Hepatocyte (in vitro differentiated cells): Measurements from ENCODE around the gene KRTAP1-3. TPM values are rescaled to one million over a fixed set of nuclear protein-coding genes. Genes with fewer than 3 reads are reported as not detected.

Source experiments
- polyA plus RNA-seq: library from polyadenylated mRNA; unstranded; fragments of >200 nt; fragmentation: Nextera tagmentation; extraction: Ambion mirVana; gene quantifications from 2 replicates; pipeline ENCODE4 v1.2.1, GENCODE V29; 2016
- small RNA-seq: library from RNA; depleted of rRNA; stranded (forward); fragments of <200 nt; gene quantifications from one replicate; pipeline ENCODE3, GENCODE V24; 2014
- total RNA-seq: library from RNA; depleted of rRNA; stranded (reverse); fragments of >200 nt; gene quantifications from 2 replicates; pipeline ENCODE4 v1.2.3, GENCODE V29; 2014

The KRTAP1-3 gene
- total and polyA plus RNA-seq, 2 experiments from 2014 or later = not detected

Small RNAs within 50 kb of the gene (small RNA-seq; reads per million reads assigned to genes)
- gene KRTAP3-4P = not detected

Other genes starting within 250 kb of the KRTAP1-3 start
Only the 30 nearest of the 37 such genes appear.
- gene KRT12, start 167.7 kb downstream of the KRTAP1-3 start, total RNA-seq = not detected in 2 replicates
- not detected in 2 replicates for gene KRT12, start 167.7 kb downstream of the KRTAP1-3 start, polyA plus RNA-seq
- gene KRT20, start 149.6 kb downstream of the KRTAP1-3 start, total RNA-seq = 2.4 and 3.4 TPM in 2 replicates
- 1.5 and 1.6 TPM in 2 replicates for gene KRT20, start 149.6 kb downstream of the KRTAP1-3 start, polyA plus RNA-seq
- 4.0 and 6.4 TPM in 2 replicates for gene KRT23, start 97.2 kb downstream of the KRTAP1-3 start, total RNA-seq
- gene KRT23, start 97.2 kb downstream of the KRTAP1-3 start, polyA plus RNA-seq = 2.0 and 4.0 TPM in 2 replicates
- gene KRT39, start 67.9 kb downstream of the KRTAP1-3 start, total RNA-seq = 1.0 TPM in 1 of 2 replicates, not detected in the other
- gene KRT39, start 67.9 kb downstream of the KRTAP1-3 start, polyA plus RNA-seq = not detected in 2 replicates
- gene KRT40, start 50.5 kb downstream of the KRTAP1-3 start, total RNA-seq = 0.33 TPM in 1 of 2 replicates, not detected in the other
- 0.19 TPM in 1 of 2 replicates, not detected in the other for gene KRT40, start 50.5 kb downstream of the KRTAP1-3 start, polyA plus RNA-seq
- gene KRTAP3-3, start 40.7 kb downstream of the KRTAP1-3 start, total RNA-seq = not detected in 2 replicates
- not detected in 2 replicates for gene KRTAP3-3, start 40.7 kb downstream of the KRTAP1-3 start, polyA plus RNA-seq
- not detected in 2 replicates for gene KRTAP3-2, start 35.0 kb downstream of the KRTAP1-3 start, total RNA-seq
- gene KRTAP3-2, start 35.0 kb downstream of the KRTAP1-3 start, polyA plus RNA-seq = not detected in 2 replicates
- gene KRTAP3-1, start 25.7 kb downstream of the KRTAP1-3 start, total RNA-seq = not detected in 2 replicates
- gene KRTAP3-1, start 25.7 kb downstream of the KRTAP1-3 start, polyA plus RNA-seq = 2.7 and 3.4 TPM in 2 replicates
- gene KRTAP1-5, start 7.7 kb downstream of the KRTAP1-3 start, total RNA-seq = not detected in 2 replicates
- gene KRTAP1-5, start 7.7 kb downstream of the KRTAP1-3 start, polyA plus RNA-seq = 0.44 TPM in 1 of 2 replicates, not detected in the other
- not detected in 2 replicates for gene KRTAP1-4, start 4.7 kb downstream of the KRTAP1-3 start, total RNA-seq
- gene KRTAP1-4, start 4.7 kb downstream of the KRTAP1-3 start, polyA plus RNA-seq = not detected in 2 replicates
- not detected in 2 replicates for gene KRTAP1-1, start 6.6 kb upstream of the KRTAP1-3 start, total RNA-seq
- not detected in 2 replicates for gene KRTAP1-1, start 6.6 kb upstream of the KRTAP1-3 start, polyA plus RNA-seq
- gene KRTAP2-1, start 12.4 kb upstream of the KRTAP1-3 start, total RNA-seq = not detected in 2 replicates
- not detected in 2 replicates for gene KRTAP2-1, start 12.4 kb upstream of the KRTAP1-3 start, polyA plus RNA-seq
- gene KRTAP2-2, start 20.4 kb upstream of the KRTAP1-3 start, total RNA-seq = not detected in 2 replicates
- gene KRTAP2-2, start 20.4 kb upstream of the KRTAP1-3 start, polyA plus RNA-seq = not detected in 2 replicates
- gene KRTAP2-3, start 25.2 kb upstream of the KRTAP1-3 start, total RNA-seq = not detected in 2 replicates
- not detected in 2 replicates for gene KRTAP2-3, start 25.2 kb upstream of the KRTAP1-3 start, polyA plus RNA-seq
- not detected in 2 replicates for gene KRTAP2-4, start 31.0 kb upstream of the KRTAP1-3 start, total RNA-seq
- gene KRTAP2-4, start 31.0 kb upstream of the KRTAP1-3 start, polyA plus RNA-seq = not detected in 2 replicates
- not detected in 2 replicates for gene KRTAP4-7, start 49.3 kb upstream of the KRTAP1-3 start, total RNA-seq
- not detected in 2 replicates for gene KRTAP4-7, start 49.3 kb upstream of the KRTAP1-3 start, polyA plus RNA-seq
- gene KRTAP4-8, start 63.3 kb upstream of the KRTAP1-3 start, total RNA-seq = not detected in 2 replicates
- gene KRTAP4-8, start 63.3 kb upstream of the KRTAP1-3 start, polyA plus RNA-seq = not detected in 2 replicates
- gene KRTAP4-16, start 67.3 kb upstream of the KRTAP1-3 start, total RNA-seq = not detected in 2 replicates
- gene KRTAP4-16, start 67.3 kb upstream of the KRTAP1-3 start, polyA plus RNA-seq = not detected in 2 replicates
- not detected in 2 replicates for gene KRTAP4-9, start 70.5 kb upstream of the KRTAP1-3 start, total RNA-seq
- not detected in 2 replicates for gene KRTAP4-9, start 70.5 kb upstream of the KRTAP1-3 start, polyA plus RNA-seq
- gene KRTAP4-11, start 83.5 kb upstream of the KRTAP1-3 start, total RNA-seq = not detected in 2 replicates
- not detected in 2 replicates for gene KRTAP4-11, start 83.5 kb upstream of the KRTAP1-3 start, polyA plus RNA-seq
- gene KRTAP4-12, start 89.3 kb upstream of the KRTAP1-3 start, total RNA-seq = not detected in 2 replicates
- gene KRTAP4-12, start 89.3 kb upstream of the KRTAP1-3 start, polyA plus RNA-seq = not detected in 2 replicates
- gene KRTAP4-6, start 105.7 kb upstream of the KRTAP1-3 start, total RNA-seq = not detected in 2 replicates
- not detected in 2 replicates for gene KRTAP4-6, start 105.7 kb upstream of the KRTAP1-3 start, polyA plus RNA-seq
- not detected in 2 replicates for gene KRTAP4-5, start 115.0 kb upstream of the KRTAP1-3 start, total RNA-seq
- not detected in 2 replicates for gene KRTAP4-5, start 115.0 kb upstream of the KRTAP1-3 start, polyA plus RNA-seq
- not detected in 2 replicates for gene KRTAP4-4, start 125.9 kb upstream of the KRTAP1-3 start, total RNA-seq
- gene KRTAP4-4, start 125.9 kb upstream of the KRTAP1-3 start, polyA plus RNA-seq = not detected in 2 replicates
- not detected in 2 replicates for gene KRTAP4-3, start 133.3 kb upstream of the KRTAP1-3 start, total RNA-seq
- not detected in 2 replicates for gene KRTAP4-3, start 133.3 kb upstream of the KRTAP1-3 start, polyA plus RNA-seq
- not detected in 2 replicates for gene KRTAP4-2, start 143.3 kb upstream of the KRTAP1-3 start, total RNA-seq
- gene KRTAP4-2, start 143.3 kb upstream of the KRTAP1-3 start, polyA plus RNA-seq = not detected in 2 replicates
- not detected in 2 replicates for gene KRTAP4-1, start 150.0 kb upstream of the KRTAP1-3 start, total RNA-seq
- gene KRTAP4-1, start 150.0 kb upstream of the KRTAP1-3 start, polyA plus RNA-seq = not detected in 2 replicates
- not detected in 2 replicates for gene KRTAP9-1, start 155.0 kb upstream of the KRTAP1-3 start, total RNA-seq
- gene KRTAP9-1, start 155.0 kb upstream of the KRTAP1-3 start, polyA plus RNA-seq = not detected in 2 replicates
- not detected in 2 replicates for gene KRTAP9-2, start 191.8 kb upstream of the KRTAP1-3 start, total RNA-seq
- gene KRTAP9-2, start 191.8 kb upstream of the KRTAP1-3 start, polyA plus RNA-seq = not detected in 2 replicates
- gene KRTAP9-3, start 197.6 kb upstream of the KRTAP1-3 start, total RNA-seq = not detected in 2 replicates
- gene KRTAP9-3, start 197.6 kb upstream of the KRTAP1-3 start, polyA plus RNA-seq = not detected in 2 replicates